NCI-H2171 (cell line): ENCODE results near the gene SSRP1.

Experiments
- DNase-seq: peaks from one replicate; lab custom pipeline; 2025; lab: John Stamatoyannopoulos, UW

Gene SSRP1

GRCh38 chr11:57359896-57360690, 24.4 kb upstream of the SSRP1 start:
- no peak for DNase-seq

- no peak for DNase-seq
Measured at GRCh38 chr11:57359396-57359795, 23.7 kb upstream of the SSRP1 start.

- no peak for DNase-seq
Measured at GRCh38 chr11:57358991-57359390, 23.3 kb upstream of the SSRP1 start.

GRCh38 chr11:57358543-57358961, 22.9 kb upstream of the SSRP1 start:
- DNase-seq, result no peak

DNA sequence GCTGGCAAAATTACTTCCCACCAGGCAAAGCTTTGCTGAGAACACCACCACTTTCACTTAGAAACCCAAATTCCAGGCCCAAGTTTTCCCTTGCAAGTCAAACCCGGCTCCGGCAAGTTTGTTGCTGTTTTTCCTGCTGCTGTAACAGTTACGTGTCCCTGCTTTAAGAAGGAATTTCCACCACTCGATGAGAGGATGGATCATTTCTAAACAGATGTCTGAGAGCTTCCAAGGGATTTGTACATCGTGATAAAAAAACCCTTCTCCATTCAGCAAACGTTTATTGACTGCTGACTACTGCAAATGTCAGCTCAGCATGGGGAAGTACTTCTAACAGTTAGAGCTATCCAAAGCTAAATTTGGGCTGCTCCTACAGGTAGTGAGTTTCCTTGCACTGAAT, 22.2 kb upstream of the SSRP1 start:
- no peak for DNase-seq

- no peak for DNase-seq
Measured at GRCh38 chr11:57357310-57357709, 21.6 kb upstream of the SSRP1 start.

DNA sequence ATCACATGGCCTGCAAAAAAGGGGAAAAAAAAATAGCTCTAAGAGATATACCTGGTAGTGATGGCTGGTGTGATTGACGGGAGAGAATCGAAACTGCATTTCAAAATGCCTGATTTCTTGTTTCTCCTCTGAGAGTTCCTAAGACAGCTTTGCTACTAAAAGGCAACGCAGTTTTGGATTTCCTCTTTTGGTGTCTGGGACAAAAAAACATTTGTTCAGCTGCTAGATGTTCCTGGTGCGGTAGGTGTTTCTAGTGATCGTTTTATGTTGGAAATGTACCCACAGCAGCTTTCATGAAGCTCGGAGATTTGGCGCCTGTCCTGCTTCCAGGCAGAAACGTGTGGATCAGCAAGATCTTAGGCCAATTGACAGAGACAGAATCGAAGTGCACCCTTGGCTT, 20.6 kb upstream of the SSRP1 start:
- no peak for DNase-seq

DNA sequence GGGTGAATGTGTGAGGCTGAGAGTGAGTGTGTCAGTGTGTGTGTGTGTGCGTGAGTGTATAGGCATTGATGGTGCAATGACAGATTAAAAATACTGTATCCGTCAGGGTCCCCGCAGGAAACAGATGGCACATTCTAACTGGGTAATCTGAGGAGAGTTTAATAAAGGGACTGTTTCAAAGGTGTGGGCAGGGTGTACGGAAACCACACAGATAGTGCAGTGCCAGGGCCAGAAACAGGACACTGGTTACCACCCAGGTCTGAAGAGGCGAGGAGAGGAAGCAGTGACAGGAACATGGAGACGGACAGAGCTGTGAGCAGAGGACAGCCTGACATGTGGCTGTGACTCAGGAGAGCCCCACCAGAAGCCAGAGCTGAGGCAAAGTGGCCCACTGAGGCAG, 19.0 kb upstream of the SSRP1 start:
- no peak for DNase-seq

DNA sequence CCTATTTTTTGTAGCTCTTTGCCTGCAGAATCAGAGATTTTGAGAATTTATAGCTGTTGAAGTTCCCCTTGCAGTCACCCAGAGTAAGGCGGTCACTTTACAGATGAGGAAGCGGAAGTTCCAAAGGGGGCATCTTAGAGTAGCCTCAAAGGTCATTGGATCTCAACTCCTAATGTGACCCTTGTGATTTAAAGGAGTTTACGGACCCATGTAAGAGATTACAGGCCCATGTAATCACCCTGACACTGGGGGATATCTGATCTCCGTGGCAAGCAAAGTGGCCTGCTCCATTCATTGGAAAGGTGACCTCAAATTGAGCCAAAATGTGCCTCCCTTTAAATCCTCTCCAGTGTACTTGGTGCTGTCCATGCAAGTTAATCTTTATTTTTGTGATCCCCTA, 18.2 kb upstream of the SSRP1 start:
- DNase-seq, result no peak

- DNase-seq, result no peak
Measured at GRCh38 chr11:57353446-57353845, 17.8 kb upstream of the SSRP1 start.

- DNase-seq, result no peak
Measured at GRCh38 chr11:57353036-57353435, 17.3 kb upstream of the SSRP1 start.

- no peak for DNase-seq
Measured at GRCh38 chr11:57349491-57350274, 14.0 kb upstream of the SSRP1 start.

DNA sequence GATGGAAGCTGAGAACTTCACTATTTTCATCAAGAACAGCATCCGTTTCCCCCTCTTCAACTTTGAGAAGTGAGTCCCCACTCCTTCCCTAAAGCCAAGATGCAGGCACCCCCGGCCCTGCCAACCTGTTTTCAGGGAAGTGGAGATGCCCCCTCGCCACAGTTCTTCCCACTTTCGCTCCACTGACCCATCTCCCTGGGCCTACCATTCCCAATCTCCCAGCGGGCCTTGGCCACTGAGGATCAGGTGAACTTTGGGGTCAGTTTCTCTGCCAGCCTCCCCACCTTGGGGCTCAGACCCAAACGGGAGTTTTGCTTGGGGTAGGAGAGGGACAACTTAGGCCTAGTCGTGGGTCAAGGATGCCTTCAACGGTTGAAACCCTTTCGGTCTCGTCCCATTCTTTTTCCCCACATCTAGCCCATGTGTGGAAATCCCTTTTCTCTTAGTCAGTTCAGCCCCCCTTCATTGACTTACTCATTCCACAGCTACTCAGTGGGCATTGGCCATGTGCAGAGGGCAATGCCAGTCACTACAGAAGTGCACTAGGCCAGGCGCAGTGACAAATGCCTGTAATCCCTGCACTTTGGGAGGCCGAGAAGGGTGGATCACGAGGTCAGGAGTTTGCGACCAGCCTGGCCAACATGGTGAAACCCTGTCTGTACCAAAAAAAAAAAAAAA, 13.1 kb upstream of the SSRP1 start:
- DNase-seq, result no peak

- no peak for DNase-seq
Measured at GRCh38 chr11:57348052-57348451, 12.4 kb upstream of the SSRP1 start.

- no peak for DNase-seq
Measured at GRCh38 chr11:57347336-57347735, 11.6 kb upstream of the SSRP1 start.

- peak; percentile 76 for DNase-seq
Measured at GRCh38 chr11:57345555-57346211, 10.0 kb upstream of the SSRP1 start.

- no peak for DNase-seq
Measured at GRCh38 chr11:57344826-57345225, 9.1 kb upstream of the SSRP1 start.

DNA sequence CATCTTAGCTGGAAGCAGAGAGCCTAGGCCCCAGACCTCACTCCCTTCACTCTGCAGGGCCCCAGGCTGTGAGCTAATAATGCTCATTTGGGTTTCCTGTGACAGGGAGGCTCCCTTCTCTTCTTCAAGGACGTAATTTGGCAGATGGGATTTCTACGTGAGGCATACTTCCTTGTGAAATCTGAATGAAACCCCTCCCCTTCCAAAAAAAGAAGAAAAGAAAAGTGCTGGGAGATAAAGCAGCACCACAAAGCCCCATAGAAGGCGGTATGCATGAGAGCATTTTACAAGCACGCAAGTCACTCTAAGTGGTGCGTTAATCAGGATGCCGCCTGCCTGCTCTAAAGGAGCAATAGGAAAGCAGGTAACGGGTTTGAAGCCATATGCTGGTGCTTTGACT, 8.1 kb upstream of the SSRP1 start:
- DNase-seq, result peak; percentile 58

GRCh38 chr11:57342702-57343101, 7.0 kb upstream of the SSRP1 start:
- DNase-seq, result no peak

DNA sequence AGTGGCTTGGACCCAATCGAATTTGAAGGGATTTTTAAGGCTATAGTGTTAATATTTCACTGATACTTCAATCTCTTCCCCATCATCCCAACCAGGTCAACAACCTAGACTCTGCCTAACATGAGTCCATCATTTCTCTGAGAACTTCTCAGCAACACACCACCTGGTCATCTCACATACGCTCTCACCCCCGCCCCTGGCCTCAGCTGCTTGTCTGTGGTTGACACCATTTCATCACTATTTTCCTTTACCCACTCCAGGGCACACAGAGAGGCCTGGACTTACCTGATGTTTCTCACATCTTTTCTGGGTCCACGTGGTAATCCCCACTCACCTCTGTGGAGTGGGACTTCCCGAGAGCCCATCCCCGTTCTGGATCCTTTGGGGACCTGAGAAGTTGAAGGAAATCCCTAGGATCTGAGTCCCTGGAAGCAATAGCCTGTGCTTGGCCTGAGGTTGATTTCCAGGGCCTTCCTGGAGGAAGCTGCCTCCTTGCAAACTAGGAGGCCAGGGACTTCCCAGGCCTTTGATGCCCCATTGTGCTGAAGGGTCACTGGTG, 5.6 kb upstream of the SSRP1 start:
- DNase-seq, result no peak

GRCh38 chr11:57340039-57340615, 4.4 kb upstream of the SSRP1 start:
- no peak for DNase-seq

- DNase-seq, result no peak
Measured at GRCh38 chr11:57339328-57339727, 3.6 kb upstream of the SSRP1 start.
